Measurements from ENCODE around the gene OR51G2.
"Not testable (repeated sequence)": the region's sequence is repeated elsewhere in the genome, so short reads cannot be mapped to it uniquely, and the experiment has no call there.

The OR51G2 gene, protein sequence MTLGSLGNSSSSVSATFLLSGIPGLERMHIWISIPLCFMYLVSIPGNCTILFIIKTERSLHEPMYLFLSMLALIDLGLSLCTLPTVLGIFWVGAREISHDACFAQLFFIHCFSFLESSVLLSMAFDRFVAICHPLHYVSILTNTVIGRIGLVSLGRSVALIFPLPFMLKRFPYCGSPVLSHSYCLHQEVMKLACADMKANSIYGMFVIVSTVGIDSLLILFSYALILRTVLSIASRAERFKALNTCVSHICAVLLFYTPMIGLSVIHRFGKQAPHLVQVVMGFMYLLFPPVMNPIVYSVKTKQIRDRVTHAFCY

DNA sequence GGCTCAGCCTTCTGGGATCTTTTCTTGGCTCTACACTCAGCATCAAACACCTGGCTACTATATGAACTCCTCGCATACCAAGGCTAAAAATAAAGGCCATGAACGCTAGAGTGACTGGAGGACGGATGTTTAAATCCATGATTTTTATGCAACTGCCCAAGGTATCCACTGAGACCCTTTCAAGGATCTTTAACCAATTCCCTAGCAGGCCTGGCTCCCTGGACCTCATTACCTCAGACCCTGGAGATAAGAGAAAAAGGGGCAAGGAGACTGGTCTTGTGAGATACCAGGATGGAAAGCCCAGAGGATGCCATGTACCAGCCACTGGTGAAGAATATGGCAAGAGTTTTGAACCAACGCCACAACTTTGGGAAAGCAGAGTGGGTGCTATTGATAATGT is at the start of gene OR51G2:
OR51G2 (minus strand) TSS at position 101 of the 400 bp plus-strand sequence. CDS start 3,687 bp downstream, outside the sequence.
- no peak within 1 kb of the TSS for H3K4me3 ChIP-seq (replicated peaks; ENCODE audit: low read depth, low read length)
- no peak for DNase-seq (ENCODE audit: low read depth)
- TF ChIP-seq, protein P1, sequence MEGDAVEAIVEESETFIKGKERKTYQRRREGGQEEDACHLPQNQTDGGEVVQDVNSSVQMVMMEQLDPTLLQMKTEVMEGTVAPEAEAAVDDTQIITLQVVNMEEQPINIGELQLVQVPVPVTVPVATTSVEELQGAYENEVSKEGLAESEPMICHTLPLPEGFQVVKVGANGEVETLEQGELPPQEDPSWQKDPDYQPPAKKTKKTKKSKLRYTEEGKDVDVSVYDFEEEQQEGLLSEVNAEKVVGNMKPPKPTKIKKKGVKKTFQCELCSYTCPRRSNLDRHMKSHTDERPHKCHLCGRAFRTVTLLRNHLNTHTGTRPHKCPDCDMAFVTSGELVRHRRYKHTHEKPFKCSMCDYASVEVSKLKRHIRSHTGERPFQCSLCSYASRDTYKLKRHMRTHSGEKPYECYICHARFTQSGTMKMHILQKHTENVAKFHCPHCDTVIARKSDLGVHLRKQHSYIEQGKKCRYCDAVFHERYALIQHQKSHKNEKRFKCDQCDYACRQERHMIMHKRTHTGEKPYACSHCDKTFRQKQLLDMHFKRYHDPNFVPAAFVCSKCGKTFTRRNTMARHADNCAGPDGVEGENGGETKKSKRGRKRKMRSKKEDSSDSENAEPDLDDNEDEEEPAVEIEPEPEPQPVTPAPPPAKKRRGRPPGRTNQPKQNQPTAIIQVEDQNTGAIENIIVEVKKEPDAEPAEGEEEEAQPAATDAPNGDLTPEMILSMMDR (IDR thresholded peaks at IDR 0.05; ENCODE audit: low read length, missing control alignments) = no peak

DNA sequence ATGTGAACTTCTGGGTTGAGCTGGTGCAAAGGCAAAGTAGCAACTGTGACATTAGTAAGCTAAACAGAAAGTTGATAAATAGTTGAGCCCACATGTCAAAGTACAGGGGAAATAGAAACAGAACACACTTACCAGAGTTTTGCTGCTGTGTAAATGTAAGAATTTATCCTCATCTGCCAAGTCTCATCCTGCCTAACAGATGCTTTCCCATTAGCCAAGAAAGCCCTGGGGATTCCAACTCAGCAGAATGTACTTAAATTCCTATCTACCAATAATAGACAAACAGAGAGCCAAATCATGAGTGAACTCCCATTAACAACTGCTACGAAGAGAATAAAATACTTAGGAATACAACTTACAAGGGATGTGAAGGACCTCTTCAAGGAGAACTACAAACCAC is 43.7 kb upstream of the OR51G2 start:
- no peak overlapping the region for H3K4me3 ChIP-seq (replicated peaks; ENCODE audit: low read depth, low read length)
- DNase-seq (ENCODE audit: low read depth) = no peak
- TF ChIP-seq, protein P1 (IDR thresholded peaks at IDR 0.05; ENCODE audit: low read length, missing control alignments) = no peak

DNA sequence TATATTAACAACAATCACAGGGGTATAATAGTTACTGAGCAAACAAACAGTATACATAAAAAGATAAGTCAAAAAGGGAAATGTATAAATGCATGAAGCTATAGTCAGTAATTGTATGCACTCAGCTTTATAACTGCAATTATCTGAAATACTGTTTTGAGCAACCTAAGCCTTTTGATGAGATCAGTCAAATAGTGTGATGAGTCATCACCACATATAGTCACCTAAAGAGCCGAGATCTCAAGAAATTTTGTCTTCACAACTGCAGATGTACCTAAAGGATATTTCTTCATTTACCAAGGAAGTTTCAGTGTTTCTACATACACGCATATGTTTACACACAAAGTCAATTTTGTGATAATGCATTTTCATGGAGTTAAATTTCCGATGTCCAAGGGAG is 41.7 kb upstream of the OR51G2 start:
- DNase-seq (ENCODE audit: low read depth) = no peak
- no peak overlapping the region for H3K4me3 ChIP-seq (replicated peaks; ENCODE audit: low read depth, low read length)
- TF ChIP-seq, protein P1 (IDR thresholded peaks at IDR 0.05; ENCODE audit: low read length, missing control alignments) = no peak

DNA sequence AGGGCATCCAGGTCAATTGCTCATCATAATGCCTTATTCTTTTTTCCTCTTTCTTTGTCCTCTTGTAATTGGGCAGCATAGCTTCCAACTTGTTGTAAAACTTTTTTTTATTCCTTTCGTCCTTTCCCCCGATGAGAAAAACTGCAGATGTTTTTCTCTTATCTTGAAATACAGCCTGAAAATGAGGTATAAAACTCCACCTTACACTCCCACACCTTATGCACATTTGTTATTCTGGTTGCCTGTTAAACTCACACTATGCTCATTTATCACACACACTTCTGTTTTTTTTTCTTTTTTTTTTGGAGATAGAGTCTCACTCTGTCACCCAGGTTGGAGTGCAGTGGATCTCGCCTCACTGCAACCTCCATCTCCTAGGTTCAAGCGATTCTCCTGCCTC is 38.2 kb upstream of the OR51G2 start:
- TF ChIP-seq, protein P1 (IDR thresholded peaks at IDR 0.05; ENCODE audit: low read length, missing control alignments) = no peak
- H3K4me3 ChIP-seq (replicated peaks; ENCODE audit: low read depth, low read length) = no peak overlapping the region
- no peak for DNase-seq (ENCODE audit: low read depth)

DNA sequence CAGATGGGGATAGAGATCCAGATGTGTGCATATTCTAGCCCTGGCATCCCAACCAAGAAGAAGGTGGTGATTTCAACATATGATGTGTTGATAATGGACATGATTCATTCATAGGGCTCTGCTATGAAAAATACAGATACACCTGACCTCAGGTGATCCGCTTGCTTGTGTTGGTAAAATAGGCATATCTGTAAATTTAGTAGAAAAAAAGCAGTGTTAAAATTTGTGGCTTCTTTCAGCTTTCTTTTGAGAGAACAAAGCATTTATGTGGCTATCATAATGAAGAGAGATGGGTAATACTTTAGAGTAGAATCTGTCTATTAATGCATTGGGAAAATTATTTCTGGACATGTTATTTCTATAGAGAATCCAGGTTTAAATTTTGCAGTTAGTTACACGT is 36.5 kb upstream of the OR51G2 start, which contains the start of gene OR51A2:
OR51A2 (minus strand) TSS at position 101 of the 400 bp plus-strand sequence; CDS start at position 101, 0 bp downstream.
- not testable (repeated sequence) for H3K4me3 ChIP-seq (replicated peaks; ENCODE audit: low read depth, low read length); DNase-seq (ENCODE audit: low read depth)

DNA sequence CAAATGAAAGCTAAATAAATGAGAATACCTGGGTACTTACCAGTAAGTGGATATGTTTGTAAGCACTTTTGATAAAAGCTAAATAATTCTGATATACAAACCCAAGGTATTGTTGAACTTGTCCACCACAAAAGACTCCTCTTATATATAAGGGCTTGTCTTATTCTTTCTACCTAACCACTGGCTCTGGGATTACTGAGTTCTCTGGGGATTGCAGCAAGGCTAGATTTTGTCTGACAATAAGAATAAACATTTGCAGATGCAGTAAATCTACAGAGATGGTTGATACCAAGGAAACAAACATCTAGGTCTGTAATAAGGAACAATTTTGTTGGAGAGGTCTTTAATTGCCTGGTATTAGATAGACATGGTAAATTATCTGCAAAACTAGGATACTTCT is 28.4 kb upstream of the OR51G2 start, which contains the start of gene OR51A4:
OR51A4 (minus strand) TSS at position 101 of the 400 bp plus-strand sequence. CDS start 505 bp downstream, outside the sequence.
- no peak within 1 kb of the TSS for H3K4me3 ChIP-seq (replicated peaks; ENCODE audit: low read depth, low read length)
- no peak for DNase-seq (ENCODE audit: low read depth)
- TF ChIP-seq, protein P1 (IDR thresholded peaks at IDR 0.05; ENCODE audit: low read length, missing control alignments) = no peak

DNA sequence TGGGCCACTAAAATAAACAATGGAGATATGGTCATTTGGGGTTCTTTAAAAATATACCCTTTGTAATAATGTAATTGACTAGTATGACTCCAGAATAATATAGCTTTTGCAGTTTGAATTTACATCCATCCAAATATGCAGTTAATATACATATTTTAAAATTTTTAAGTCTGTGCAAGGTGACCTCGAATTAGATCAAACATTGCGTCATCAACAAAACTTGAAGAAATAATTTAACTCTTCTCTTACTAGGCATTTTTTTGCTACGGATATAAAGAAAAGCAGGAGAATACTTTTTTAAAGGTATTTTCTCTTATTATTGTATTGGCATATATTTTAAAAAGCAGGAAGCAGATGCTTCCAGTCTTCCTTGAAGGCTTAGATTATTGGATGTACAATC is 17.6 kb upstream of the OR51G2 start:
- DNase-seq (ENCODE audit: low read depth) = no peak
- TF ChIP-seq, protein P1 (IDR thresholded peaks at IDR 0.05; ENCODE audit: low read length, missing control alignments) = no peak
- no peak overlapping the region for H3K4me3 ChIP-seq (replicated peaks; ENCODE audit: low read depth, low read length)

Data from fibroblast of pulmonary artery (primary cell).